ENCODE results near the gene CCDC15.
"Not testable (repeated sequence)": the region's sequence is repeated elsewhere in the genome, so short reads cannot be mapped to it uniquely, and the experiment has no call there.

Gene CCDC15

DNA sequence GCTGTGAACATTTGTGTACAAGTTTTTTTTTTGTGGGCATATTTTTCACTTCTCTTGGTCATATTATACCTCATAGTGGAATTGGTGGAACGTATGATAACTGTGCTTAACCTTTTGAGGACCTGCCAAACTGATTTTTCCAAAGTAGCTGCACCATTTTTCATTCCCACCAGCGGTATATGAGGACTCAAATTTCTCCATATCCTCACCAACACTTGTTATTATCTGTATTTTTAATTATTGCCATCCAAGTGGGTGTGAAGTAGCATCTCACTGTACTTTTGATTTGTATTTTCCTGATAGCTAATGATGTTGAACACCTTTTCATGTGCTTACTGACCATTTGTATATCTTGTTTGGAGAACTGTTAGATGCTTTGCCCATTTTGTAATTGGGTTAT, 47.8 kb downstream of the CCDC15 start:
- DNase-seq, result no peak

DNA sequence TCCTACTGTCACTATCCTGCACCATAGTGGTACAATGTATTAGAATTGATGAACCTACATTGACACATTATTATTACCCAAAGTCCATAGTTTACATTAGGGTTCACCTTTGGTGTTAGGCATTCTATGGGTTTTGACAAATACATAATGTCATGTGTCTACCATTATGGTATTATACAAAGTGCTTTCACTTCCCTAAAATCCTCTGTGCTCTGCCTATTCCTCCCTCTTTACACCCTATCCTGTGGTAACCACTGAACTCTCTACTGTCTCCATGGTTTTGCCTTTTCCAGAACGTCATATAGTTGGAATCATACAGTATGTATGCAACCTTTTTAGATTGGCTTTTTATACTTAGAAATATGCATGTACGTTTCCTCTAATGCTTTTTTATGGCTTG, 51.5 kb downstream of the CCDC15 start:
- no peak for DNase-seq

DNA sequence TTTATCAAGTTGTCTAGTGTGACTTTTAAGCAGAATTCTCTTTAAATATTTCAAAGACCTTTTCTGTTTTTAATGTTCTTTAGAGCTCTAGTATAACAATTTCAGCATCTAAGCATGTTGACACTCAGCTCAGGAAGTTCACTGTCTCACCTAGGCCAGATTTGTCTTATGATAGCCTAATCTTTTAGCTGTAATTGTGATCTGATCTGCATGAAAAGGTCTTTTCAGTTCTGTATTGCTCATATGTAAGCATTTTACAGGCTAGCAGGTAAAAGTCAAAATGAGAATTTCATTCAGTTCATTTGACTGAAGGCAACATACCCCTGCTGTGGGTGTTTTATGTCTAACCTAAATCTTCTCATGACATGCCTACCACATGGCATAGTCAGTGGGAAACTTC, 62.4 kb downstream of the CCDC15 start:
- no peak for DNase-seq

DNA sequence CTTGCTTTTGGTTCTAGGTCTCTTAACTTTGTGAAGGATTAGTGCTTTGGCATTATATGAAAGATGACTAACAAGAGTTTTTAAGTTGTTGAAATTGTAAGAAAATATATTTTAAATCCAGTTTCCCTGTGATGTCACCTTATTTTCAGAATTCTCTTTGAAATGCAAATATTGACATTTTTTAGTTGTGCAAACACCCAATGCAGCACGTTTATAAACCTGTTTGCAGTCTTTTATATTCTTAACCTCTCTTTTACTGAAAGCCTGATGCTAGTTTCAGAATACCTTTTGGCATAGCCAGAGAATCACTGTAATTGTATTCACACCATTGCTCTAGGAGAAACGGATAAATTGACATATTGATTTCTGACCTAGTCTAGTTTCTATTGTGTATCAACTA, 66.3 kb downstream of the CCDC15 start:
- DNase-seq, result peak; percentile 68

DNA sequence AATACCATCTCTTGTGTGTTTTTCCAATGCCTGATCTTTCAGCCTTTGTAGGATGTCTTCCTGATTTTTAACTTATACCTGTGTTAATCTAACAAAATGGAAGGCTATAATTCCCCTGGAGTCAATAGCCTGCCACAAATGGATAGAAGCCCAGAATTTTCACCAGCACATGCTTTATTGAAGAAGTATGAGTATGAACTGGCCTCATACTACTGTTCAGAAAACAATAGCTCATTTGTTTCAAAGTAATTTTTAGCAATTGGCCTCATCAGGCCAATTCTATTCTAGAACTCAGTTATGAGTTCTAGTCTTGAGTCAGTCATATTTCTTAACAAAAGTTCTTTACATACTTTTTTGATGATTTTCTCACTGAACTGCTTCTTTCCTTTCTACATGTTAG, 68.5 kb downstream of the CCDC15 start:
- DNase-seq, result no peak

- no peak for DNase-seq
These were observed 72.0 kb downstream of the CCDC15 start for GRCh38 chr11:125025968-125026367.

- not testable (repeated sequence) for DNase-seq
These were observed 75.4 kb downstream of the CCDC15 start for GRCh38 chr11:125029431-125029830.

DNA sequence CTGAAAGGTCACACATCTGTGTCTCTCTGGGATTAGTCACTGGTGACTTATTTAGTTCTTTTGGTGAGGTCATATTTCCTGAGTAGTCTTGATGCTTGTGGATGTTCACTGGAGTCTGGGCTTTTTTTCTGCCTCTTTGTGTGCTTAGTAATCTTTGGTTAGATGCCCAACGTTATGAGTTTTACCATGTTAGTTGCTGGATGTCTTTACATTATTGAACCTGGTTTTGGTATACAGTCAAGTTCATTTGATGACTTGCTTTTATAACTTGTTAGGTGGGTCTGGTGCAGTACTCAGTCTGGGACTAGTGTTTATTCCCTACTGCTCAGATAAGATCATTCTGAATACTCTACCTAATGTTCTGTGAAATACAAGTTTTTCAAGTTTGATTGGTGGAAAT, 82.9 kb downstream of the CCDC15 start:
- DNase-seq, result no peak

DNA sequence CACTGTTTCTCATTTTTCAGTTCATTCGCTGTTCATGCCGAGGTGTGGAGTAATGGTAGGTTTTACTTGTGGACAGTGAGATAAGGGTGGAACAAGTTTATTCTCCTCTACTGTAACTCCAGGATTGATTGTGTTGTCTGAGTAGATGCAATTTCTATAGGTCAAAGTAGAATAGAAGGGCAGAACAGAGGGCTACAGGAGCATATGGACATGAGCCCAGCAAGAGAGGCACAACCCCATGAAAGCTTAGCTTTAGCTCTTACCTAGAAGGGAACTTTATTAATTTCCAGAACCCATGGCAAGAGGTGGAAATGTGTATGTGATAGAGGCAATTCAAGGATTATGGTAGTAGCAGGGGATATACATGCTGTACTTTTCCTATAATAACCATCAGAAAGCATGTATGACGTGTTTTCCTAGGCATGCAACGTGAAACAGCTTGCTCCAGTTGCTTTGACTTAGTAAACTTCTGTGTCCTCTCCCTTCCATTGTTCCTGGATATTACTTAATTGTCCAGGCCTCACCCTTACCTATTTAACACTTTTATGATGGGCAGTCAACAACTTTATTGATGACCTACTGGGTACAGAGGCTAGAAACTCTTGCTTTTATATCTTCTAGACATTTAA, 95.3 kb downstream of the CCDC15 start:
- DNase-seq, result no peak

GRCh38 chr11:125052047-125052446, 98.0 kb downstream of the CCDC15 start:
- DNase-seq, result no peak

GRCh38 chr11:125053167-125053566, 99.2 kb downstream of the CCDC15 start:
- DNase-seq, result no peak

- no peak for DNase-seq
These were observed 101.2 kb downstream of the CCDC15 start for GRCh38 chr11:125055107-125055715.

DNA sequence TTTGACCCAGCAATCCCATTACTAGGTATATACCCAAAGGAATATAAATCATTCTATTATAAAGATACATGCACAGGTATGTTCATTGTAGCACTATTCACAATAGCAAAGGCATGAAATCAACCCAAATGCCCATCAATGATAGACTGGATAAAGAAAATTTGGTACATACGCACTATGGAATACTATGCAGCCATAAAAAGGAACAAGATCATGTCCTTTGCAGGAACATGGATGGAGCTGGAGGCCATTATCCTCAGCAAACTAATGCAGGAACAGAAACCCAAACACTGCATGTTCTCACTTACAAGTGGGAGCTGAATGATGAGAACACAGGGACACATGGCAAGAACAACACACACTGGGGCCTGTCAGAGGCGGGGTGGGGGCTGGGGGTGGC, 102.1 kb downstream of the CCDC15 start:
- not testable (repeated sequence) for DNase-seq

DNA sequence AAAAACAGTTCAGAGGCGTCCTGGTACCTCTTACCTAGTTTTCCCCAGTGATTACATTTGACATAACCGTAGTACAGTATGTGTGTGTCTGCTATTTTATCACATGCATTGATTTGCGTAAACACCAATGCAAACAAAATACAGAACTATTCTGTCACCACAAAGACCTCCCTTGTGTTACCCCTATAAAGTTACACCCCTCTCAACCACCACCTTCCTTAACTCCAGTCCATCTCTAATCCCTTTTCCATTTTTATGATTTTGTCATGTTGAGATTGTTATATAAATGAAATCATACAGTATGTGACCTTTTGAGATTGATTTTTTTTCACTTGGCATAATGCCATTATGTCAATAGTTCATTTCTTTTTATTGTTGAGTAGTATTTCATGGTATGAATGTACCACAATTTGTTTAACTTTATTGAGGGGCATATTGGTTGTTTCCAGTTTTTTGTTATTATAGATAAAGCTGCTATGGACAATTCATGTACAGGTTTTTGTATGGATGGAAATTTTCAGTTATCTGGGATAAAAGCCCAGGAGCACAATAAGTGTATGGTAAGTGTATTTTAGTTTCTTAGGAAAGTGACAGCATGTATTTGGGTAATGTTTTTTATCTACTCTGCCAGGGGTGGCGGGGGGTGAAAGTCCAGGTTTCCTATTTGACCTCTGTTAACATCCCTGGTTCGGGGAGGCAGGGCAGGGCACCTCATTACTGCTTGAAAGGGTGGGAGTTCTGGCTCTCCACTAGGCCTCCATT, 103.1 kb downstream of the CCDC15 start:
- DNase-seq, result no peak

- no peak for DNase-seq
These were observed 103.7 kb downstream of the CCDC15 start for GRCh38 chr11:125057693-125058016.

- DNase-seq, result no peak
These were observed 107.3 kb downstream of the CCDC15 start for GRCh38 chr11:125061281-125061680.

GRCh38 chr11:125062218-125062930, 108.4 kb downstream of the CCDC15 start:
- DNase-seq, result peak; percentile 40

DNA sequence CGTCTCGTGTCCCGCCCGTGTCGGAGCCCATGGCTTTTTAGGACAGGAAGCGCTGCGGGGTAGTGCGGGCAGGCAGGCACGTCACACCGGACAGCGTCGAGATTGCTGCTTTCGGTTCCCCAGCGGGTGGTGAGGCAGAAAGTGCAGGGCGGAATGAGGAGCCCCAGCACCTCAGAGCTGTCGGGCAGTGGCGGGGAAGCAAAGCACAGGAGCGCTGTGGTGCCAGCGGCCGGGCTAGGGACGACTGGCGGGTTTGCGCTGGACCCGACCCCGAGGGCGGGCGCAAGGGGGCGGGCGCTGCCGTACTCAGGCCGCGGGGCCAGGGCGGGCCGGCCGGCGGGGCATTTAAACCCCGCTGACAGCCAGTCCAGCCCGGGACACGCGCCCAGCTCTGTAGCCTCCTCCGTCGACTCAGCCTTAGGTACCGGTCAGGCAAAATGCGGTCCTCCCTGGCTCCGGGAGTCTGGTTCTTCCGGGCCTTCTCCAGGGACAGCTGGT, 109.0 kb downstream of the CCDC15 start, which contains the start of gene SLC37A2:
SLC37A2 (plus strand) TSS at position 375 of the 498 bp plus-strand sequence; CDS start at position 438, 63 bp downstream.
- peak; percentile 72 for DNase-seq

- peak; percentile 18 for DNase-seq
These were observed 109.5 kb downstream of the CCDC15 start for GRCh38 chr11:125063429-125064043.

- DNase-seq, result no peak
These were observed 110.1 kb downstream of the CCDC15 start for GRCh38 chr11:125064070-125064469.

- no peak for DNase-seq
These were observed 114.4 kb downstream of the CCDC15 start for GRCh38 chr11:125068368-125068767.

- DNase-seq, result no peak
These were observed 115.0 kb downstream of the CCDC15 start for GRCh38 chr11:125069008-125069407.

- DNase-seq, result no peak
These were observed 115.8 kb downstream of the CCDC15 start for GRCh38 chr11:125069796-125070195.
